B cell (primary cell): ENCODE results near the gene CGB1.

Source experiments
- CTCF ChIP-seq: fragments of 200-600 bp; IDR thresholded peaks from one replicate; pipeline ENCODE4 v1.8.0; 2022; ENCODE audit warnings: antibody characterized with exemption, mild to moderate bottlenecking
- EZH2 ChIP-seq: IDR thresholded peaks from 2 replicates; pipeline ENCODE4 v1.6.1; 2012; ENCODE audit warnings: borderline replicate concordance, low read depth, mild to moderate bottlenecking, moderate library complexity, low read length; ENCODE audit not compliant: insufficient read depth, poor library complexity, severe bottlenecking

GRCh38 chr19:48987323-48987722 is 49.4 kb downstream of the CGB1 start:
- no peak for TF ChIP-seq CTCF
- TF ChIP-seq EZH2: no peak
